Adrenal gland (tissue), 12 donors: ENCODE measurements around the gene TSKS. TPM values are rescaled to one million over a fixed set of nuclear protein-coding genes. Genes with fewer than 3 reads are reported as not detected.

Source experiments
- DNase-seq, 7 donors: peaks; one replicate each; pipeline ENCODE4 v3.0.0-alpha.2; 2019 to 2020
- H3K27ac ChIP-seq, 5 donors: fragments of 200-600 bp; sonication (generic) in 4 of 5; 1 replicate in 3 of 5; 2 replicates in 2 of 5; pipeline versions ENCODE4 v1.5.1 to v1.8.0; 2016 to 2020; ENCODE audit warnings: mild to moderate bottlenecking in 1 of 5
- H3K27me3 ChIP-seq: fragments of 200-600 bp; 2 replicates; pipeline ENCODE4 v1.8.0; 2021
- H3K36me3 ChIP-seq, 2 donors: fragments of 200-600 bp; replicated peaks in 1 of 2; 1 replicate in 1 of 2; 2 replicates in 1 of 2; pipeline versions ENCODE4 v1.5.1 to v1.8.0; 2018 to 2022
- H3K4me1 ChIP-seq, 2 donors: fragments of 200-600 bp; replicated peaks in 1 of 2; 1 replicate in 1 of 2; 2 replicates in 1 of 2; pipeline versions ENCODE4 v1.5.1 to v1.8.0; 2018 to 2021
- H3K4me3 ChIP-seq, 4 donors: fragments of 200-600 bp; sonication (generic) in 3 of 4; one replicate each; pipeline ENCODE4 v1.5.1; 2016 to 2018
- H3K9me3 ChIP-seq, 3 donors: fragments of 200-600 bp; sonication (generic) in 1 of 3; replicated peaks in 1 of 3; 1 replicate in 2 of 3; 2 replicates in 1 of 3; pipeline versions ENCODE4 v1.5.1 to v1.8.0; 2016 to 2021
- CTCF ChIP-seq, 6 experiments: fragments of 450-650 bp in 4 of 6; fragments of 200-600 bp in 2 of 6; sonication (generic) in 1 of 6; IDR thresholded peaks; 1 replicate in 5 of 6; 2 replicates in 1 of 6; pipeline versions ENCODE4 v1.5.1 to v1.8.0; 2016 to 2021; ENCODE audit warnings: antibody characterized with exemption in 6 of 6, mild to moderate bottlenecking in 2 of 6, moderate library complexity in 1 of 6
- POLR2A ChIP-seq, 2 donors: fragments of 450-650 bp; IDR thresholded peaks; one replicate each; pipeline ENCODE4 v1.6.1; 2017; ENCODE audit warnings: antibody characterized with exemption in 2 of 2, mild to moderate bottlenecking in 2 of 2, moderate library complexity in 1 of 2
- WGBS, 4 donors: extraction: QIAGEN DNeasy Blood & Tissue Kit in 2 of 4; methylation state at CpG; one replicate each; pipeline versions ENCODE4 v1.1.5 to v1.1.7; 2013 to 2017; 5-methylcytosine and 5-hydroxymethylcytosine counted together
- intact Hi-C, 2 donors: fragments of 100-400 bp; cut with DNase I; formaldehyde crosslinking; loops; one replicate each; pipeline versions ENCODE4 v1.14.1 to v1.15.0; 2022 to 2023
- polyA plus RNA-seq, 3 donors: library from polyadenylated mRNA; stranded (reverse); fragments of 200-250 nt in 2 of 3; fragments of 350-450 nt in 1 of 3; fragmentation: Illumina TruSeq in 1 of 3; extraction: RNeasy Lipid Tissue Mini Kit (QIAGEN cat#74804) in 1 of 3; gene quantifications; one replicate each; pipeline ENCODE4 v1.2.3, GENCODE V29; 2013 to 2014
- total RNA-seq, 9 donors: library from RNA; depleted of rRNA in 4 of 9; stranded (reverse); fragments of >200 nt in 4 of 9; fragments of 120-200 nt in 1 of 9; fragmentation: NEBNext Ultra II Directional in 1 of 9; extraction: Animal tissue kit (Norgen Biotek cat#: 25700) in 1 of 9; gene quantifications; one replicate each; pipeline versions ENCODE4 v1.1.0 to v1.2.4, GENCODE V29; 2013 to 2023
- donor health status: healthy with polysubstance abuse.
- donor health status: Bipolar disorder and iron deficiency.
- donor health status: DM: yes; HTN: yes; CAD: no.
- donor health status: DM: no; HTN: no; CAD: no.
- donor health status: DM: no; HTN: no; CAD: no.
- donor health status: DM: yes; HTN: yes; CAD: no.

Gene TSKS
- total and polyA plus RNA-seq, 12 donors = 0.11 to 1.7 (median 0.42) TPM; not detected in 5

- DNase-seq = no peak
These were observed 47.0 kb downstream of the TSKS start for GRCh38 chr19:49716154-49716553.

GRCh38 chr19:49713236-49713845 lies 49.8 kb downstream of the TSKS start:
- no peaks in the 10 kb centered on the region for H3K27me3 ChIP-seq
- 65 to 87% (median 77%) methylated on average over 7 to 8 of the region's 8 CpGs for WGBS, 4 donors
- H3K27ac ChIP-seq = no peak overlapping the region
- no peaks in the 10 kb centered on the region for H3K9me3 ChIP-seq
- intact Hi-C loops = no loop called here
- H3K36me3 ChIP-seq = no peaks in the 10 kb centered on the region
- TF ChIP-seq POLR2A (IDR thresholded peaks at IDR 0.05) = no peak
- no peak for TF ChIP-seq CTCF (IDR thresholded peaks at IDR 0.05)
- H3K4me1 ChIP-seq = no peaks in the 10 kb centered on the region
- H3K4me3 ChIP-seq = no peak overlapping the region
- no peak for DNase-seq

More at GRCh38 chr19:49716154-49716553, 47.0 kb downstream of the TSKS start:
- no peak overlapping the region for H3K27ac ChIP-seq
- TF ChIP-seq POLR2A (IDR thresholded peaks at IDR 0.05) = no peak
- no peak for TF ChIP-seq CTCF (IDR thresholded peaks at IDR 0.05)
- H3K36me3 ChIP-seq = no peaks in the 10 kb centered on the region
- H3K4me1 ChIP-seq = no peaks in the 10 kb centered on the region
- intact Hi-C loops = no loop called here
- no peak overlapping the region for H3K4me3 ChIP-seq
- no peaks in the 10 kb centered on the region for H3K27me3 ChIP-seq
- no peaks in the 10 kb centered on the region for H3K9me3 ChIP-seq
- 74 to 79% (median 76%) methylated on average over 3 of the region's 3 CpGs for WGBS, 4 donors

- no peaks in the 10 kb centered on the region for H3K4me1 ChIP-seq
- 49 to 68% (median 61%) methylated on average over 18 to 20 of the region's 20 CpGs for WGBS, 4 donors
- no peak overlapping the region for H3K27ac ChIP-seq
- H3K36me3 ChIP-seq = no peaks in the 10 kb centered on the region
- no peak overlapping the region for H3K4me3 ChIP-seq
- peak in 4 of 7 donors; percentile 26 to 64 (median 40) for DNase-seq
- no peaks in the 10 kb centered on the region for H3K9me3 ChIP-seq
- TF ChIP-seq CTCF (IDR thresholded peaks at IDR 0.05) (no peak), POLR2A (IDR thresholded peaks at IDR 0.05) (no peak)
- intact Hi-C loops = no loop called here
- no peaks in the 10 kb centered on the region for H3K27me3 ChIP-seq
These were observed 50.7 kb downstream of the TSKS start for GRCh38 chr19:49712397-49712859.

- H3K4me1 ChIP-seq = no peaks in the 10 kb centered on the region
- no peak for TF ChIP-seq POLR2A (IDR thresholded peaks at IDR 0.05)
- TF ChIP-seq CTCF (IDR thresholded peaks at IDR 0.05) = no peak
- peak in 1 of 7 donors; percentile 41 for DNase-seq
- 70 to 82% (median 76%) methylated on average over 18 to 20 of the region's 20 CpGs for WGBS, 4 donors
- H3K27ac ChIP-seq = no peak overlapping the region
- H3K9me3 ChIP-seq = no peaks in the 10 kb centered on the region
- H3K36me3 ChIP-seq = no peaks in the 10 kb centered on the region
- no peaks in the 10 kb centered on the region for H3K27me3 ChIP-seq
- intact Hi-C loops = no loop called here
- H3K4me3 ChIP-seq = no peak overlapping the region
These were observed 52.6 kb downstream of the TSKS start for GRCh38 chr19:49710372-49710951.
